Neural progenitor cell (in vitro differentiated cells): ENCODE measurements around the gene CFAP54.

Experiments
- EZH2 ChIP-seq: fragments of 200-600 bp; sonication (generic); IDR thresholded peaks from 2 replicates; pipeline ENCODE4 v1.6.1; 2017; ENCODE audit warnings: antibody characterized with exemption, mild to moderate bottlenecking, moderate library complexity
- EZH2phosphoT487 ChIP-seq: fragments of 200-600 bp; sonication (generic); IDR thresholded peaks from 2 replicates; pipeline ENCODE4 v1.6.1; 2017; ENCODE audit warnings: antibody characterized with exemption
- TF ChIP-seq, protein P1 (sequence below): fragments of 200-600 bp; sonication (generic); IDR thresholded peaks from 2 replicates; pipeline ENCODE4 v1.5.1; 2017; ENCODE audit warnings: antibody characterized with exemption, mild to moderate bottlenecking

DNA sequence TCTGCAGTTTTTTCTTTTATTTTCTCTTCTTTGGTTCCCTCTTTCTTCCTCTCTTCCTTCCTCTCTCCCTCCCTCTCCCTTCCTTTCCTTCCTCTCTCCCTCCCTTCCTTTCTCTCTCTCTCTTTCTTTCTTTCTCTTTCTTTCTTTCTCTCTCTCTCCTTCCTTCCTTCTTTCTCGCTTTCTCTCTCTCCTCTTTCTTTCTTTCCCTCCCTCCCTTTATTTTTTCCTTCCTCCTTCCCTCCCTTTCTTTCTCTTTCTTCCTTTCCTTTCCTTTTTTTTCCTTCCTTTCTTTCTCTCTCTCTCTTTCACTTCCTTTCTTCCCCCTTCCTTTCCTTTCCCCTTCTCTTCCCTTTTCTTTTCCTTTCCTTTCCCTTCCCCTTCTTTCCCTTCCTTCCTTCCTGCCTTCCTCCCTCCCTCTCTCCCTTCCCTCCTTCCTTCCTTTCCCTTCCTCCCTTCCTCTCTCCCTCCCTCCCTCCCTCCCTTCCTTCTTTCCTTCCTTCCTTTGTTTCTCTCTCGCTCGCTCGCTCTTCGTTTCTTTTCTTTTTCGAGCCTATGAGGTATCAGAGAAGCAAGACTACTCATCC lies 13.7 kb downstream of the CFAP54 start:
- TF ChIP-seq, protein P1, sequence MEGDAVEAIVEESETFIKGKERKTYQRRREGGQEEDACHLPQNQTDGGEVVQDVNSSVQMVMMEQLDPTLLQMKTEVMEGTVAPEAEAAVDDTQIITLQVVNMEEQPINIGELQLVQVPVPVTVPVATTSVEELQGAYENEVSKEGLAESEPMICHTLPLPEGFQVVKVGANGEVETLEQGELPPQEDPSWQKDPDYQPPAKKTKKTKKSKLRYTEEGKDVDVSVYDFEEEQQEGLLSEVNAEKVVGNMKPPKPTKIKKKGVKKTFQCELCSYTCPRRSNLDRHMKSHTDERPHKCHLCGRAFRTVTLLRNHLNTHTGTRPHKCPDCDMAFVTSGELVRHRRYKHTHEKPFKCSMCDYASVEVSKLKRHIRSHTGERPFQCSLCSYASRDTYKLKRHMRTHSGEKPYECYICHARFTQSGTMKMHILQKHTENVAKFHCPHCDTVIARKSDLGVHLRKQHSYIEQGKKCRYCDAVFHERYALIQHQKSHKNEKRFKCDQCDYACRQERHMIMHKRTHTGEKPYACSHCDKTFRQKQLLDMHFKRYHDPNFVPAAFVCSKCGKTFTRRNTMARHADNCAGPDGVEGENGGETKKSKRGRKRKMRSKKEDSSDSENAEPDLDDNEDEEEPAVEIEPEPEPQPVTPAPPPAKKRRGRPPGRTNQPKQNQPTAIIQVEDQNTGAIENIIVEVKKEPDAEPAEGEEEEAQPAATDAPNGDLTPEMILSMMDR = no peak
- TF ChIP-seq EZH2 (no peak), EZH2phosphoT487 (no peak)
